ENCODE results near the gene CCDC50. TPM values are rescaled to one million over a fixed set of nuclear protein-coding genes. Genes with fewer than 3 reads are reported as not detected.

The CCDC50 gene
- total RNA-seq, 1 donor from 2014 or later, result 134 TPM

DNA sequence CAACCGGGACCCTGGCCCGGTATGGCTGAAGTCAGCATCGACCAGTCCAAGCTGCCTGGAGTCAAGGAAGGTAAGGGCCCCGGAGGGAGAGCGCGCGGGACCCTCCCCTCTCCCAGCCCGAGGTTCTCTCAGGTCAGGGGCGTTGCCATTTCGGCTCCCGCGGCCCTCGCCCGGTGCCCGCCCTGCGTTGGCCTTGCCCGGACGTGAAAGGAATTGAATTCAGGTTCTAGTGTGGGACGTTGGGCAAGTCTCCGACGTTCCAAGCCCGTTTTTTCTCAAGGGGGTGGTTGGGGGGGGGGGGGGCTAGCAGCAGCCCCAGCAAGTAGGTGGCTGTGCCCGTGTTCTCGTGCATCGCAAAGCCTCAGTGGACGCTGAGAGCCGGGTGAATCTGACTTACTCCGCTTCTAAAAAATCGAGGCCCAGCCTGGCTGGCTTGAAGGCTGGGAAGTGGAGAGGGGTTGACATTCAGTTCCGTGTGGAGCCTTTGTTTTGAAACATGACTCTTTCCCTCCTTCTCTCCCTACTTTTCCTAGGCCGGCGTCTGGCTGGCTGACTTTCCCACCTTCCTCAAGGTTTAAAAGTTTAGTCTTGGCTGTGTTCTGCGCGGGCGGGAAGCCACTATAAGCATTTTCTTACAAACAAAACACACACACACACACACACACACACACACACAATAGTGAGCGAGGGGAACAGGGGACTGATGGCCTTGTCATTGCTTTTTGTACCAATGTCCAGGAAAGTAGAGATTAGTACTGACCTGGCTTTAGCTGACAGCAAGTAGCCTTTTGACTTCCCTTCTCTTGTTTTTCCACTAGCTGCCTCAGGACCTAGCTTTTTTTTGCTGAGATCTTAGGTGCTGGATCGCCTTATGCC lies 698 bp downstream of the CCDC50 start, which contains the start of gene UTS2B:
Gene UTS2B (minus strand): TSS at position 873 of the 876 bp plus-strand sequence. CDS start 48,337 bp downstream, outside the sequence.
- peak within 1 kb of the TSS; percentile 81 for H3K4me3 ChIP-seq (ENCODE audit: low read depth, low read length)
- no peak for DNase-seq (ENCODE audit: low read depth)
- TF ChIP-seq, protein P1, sequence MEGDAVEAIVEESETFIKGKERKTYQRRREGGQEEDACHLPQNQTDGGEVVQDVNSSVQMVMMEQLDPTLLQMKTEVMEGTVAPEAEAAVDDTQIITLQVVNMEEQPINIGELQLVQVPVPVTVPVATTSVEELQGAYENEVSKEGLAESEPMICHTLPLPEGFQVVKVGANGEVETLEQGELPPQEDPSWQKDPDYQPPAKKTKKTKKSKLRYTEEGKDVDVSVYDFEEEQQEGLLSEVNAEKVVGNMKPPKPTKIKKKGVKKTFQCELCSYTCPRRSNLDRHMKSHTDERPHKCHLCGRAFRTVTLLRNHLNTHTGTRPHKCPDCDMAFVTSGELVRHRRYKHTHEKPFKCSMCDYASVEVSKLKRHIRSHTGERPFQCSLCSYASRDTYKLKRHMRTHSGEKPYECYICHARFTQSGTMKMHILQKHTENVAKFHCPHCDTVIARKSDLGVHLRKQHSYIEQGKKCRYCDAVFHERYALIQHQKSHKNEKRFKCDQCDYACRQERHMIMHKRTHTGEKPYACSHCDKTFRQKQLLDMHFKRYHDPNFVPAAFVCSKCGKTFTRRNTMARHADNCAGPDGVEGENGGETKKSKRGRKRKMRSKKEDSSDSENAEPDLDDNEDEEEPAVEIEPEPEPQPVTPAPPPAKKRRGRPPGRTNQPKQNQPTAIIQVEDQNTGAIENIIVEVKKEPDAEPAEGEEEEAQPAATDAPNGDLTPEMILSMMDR (conservative IDR thresholded peaks at IDR 0.05; ENCODE audit: low read depth, low read length), result no peak

DNA sequence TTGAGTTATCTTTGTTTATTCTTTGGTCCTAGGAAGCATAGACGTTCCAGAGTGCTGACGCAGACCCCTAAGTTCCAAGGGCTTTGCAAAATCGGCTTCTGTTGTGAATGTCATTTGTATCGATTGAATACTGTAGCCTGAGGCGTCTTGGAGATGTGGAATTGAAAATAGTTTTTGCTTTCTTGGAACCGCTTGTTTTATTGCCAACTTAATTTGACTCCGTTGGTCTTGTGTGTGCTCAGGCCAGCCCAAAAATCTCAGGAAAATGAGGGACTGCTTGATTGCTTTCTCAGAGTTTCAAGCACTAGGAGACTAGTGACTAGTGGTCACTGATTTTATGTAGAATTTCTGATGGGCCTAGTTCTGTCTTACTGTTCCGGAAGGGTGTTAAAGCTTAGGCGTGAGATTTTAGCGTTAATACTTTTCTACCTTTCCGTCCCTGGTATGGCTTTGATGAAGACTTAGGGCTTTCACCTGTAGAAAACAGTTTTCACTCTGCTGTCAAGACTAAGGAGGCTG lies 1.4 kb downstream of the CCDC50 start:
- H3K4me3 ChIP-seq (ENCODE audit: low read depth, low read length), result peak overlapping the region; percentile 81
- TF ChIP-seq, protein P1 (conservative IDR thresholded peaks at IDR 0.05; ENCODE audit: low read depth, low read length), result no peak
- peak; percentile 52 for DNase-seq (ENCODE audit: low read depth)

DNA sequence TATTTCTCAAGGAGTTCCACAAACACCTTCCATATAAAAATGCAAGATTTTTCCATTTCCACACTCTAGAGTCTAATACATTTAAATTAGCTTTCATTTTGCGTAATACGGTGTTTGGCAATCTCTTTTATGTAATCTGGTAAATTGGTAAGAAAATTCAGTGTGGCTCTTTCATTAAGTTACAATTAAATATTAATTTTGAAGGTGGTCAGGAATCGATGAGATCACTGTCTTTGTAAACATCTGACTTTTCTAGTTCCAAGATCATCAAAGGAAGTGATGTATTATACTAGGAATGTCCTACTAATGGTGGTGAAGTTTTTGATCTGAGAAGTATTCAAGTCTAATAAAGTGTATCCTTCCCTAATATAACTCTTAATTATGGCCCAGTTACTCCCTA lies 2.2 kb downstream of the CCDC50 start:
- TF ChIP-seq, protein P1 (conservative IDR thresholded peaks at IDR 0.05; ENCODE audit: low read depth, low read length), result no peak
- peak; percentile 76 for DNase-seq (ENCODE audit: low read depth)
- peak overlapping the region; percentile 81 for H3K4me3 ChIP-seq (ENCODE audit: low read depth, low read length)

DNA sequence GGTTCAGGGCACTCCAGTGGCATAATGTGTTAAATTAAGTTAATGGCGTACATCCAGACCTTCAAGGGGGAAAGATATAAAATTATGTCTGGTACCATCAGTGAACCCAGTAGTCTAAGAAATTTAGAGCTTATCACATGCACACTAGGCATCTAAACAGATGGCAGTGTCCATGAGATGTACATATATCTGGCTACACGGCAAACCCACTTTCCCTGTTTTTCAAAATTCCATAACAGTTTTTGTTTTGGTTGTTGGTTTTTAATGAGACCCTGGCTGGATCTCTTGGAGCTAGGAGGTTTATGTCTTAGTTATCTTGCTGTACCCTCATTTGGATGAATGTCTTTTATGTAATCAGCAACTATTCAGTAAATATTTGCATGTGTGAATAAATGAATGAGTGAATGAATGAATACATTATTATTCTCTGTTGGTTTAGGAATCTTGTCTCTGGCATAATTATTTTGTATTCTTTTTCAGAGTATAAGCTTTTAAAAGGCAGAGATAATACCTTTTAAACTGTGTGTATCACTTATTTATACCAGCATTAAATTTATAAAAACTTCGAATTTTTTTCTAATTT lies 4.2 kb downstream of the CCDC50 start:
- no peak overlapping the region for H3K4me3 ChIP-seq (ENCODE audit: low read depth, low read length)
- TF ChIP-seq, protein P1 (conservative IDR thresholded peaks at IDR 0.05; ENCODE audit: low read depth, low read length), result no peak
- DNase-seq (ENCODE audit: low read depth), result no peak

DNA sequence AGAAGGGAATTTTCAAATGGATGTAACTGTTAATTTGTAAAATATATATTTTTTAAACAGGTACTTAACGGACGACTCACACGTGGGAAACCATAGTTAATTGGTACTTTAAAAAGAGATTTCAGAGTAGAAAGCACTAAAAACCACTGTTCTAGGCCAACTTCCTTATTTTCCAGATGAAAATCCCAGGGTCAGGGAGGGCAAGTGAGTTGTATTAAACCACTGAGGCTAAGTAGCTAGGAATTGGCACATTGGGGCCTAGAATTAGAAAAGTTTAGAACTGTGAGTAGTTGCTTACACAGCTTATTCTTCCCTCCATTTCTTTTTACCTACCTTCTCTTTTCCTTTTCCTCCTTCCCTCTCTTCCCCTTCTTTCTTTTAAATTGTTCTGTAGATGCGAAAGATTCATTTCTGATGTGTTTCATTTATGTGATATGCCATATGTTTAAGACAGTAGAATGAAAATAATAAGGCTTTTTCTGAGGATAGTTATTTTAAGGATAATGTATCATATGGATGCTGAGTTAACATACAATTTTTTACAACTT lies 5.2 kb downstream of the CCDC50 start:
- no peak for DNase-seq (ENCODE audit: low read depth)
- no peak overlapping the region for H3K4me3 ChIP-seq (ENCODE audit: low read depth, low read length)
- TF ChIP-seq, protein P1 (conservative IDR thresholded peaks at IDR 0.05; ENCODE audit: low read depth, low read length), result no peak

DNA sequence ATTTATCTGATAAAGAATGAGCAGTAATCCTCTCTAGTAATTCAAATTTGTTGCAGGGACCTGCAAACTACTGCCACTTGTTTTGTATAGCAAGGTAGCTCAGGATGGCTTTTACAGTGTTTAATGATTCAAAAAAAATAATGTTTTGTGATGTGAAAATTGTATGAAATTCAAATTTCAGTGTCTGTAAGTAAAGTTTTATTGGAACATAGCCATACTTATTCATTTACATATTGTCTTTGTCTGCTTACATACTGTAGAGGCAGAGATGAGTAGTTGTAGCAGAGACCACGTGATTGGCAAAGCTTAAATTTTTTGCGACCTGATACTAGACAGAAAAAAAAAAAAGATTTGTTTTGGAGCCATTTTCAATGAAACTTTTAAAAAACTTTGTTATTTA lies 7.6 kb downstream of the CCDC50 start:
- TF ChIP-seq, protein P1 (conservative IDR thresholded peaks at IDR 0.05; ENCODE audit: low read depth, low read length), result no peak
- H3K4me3 ChIP-seq (ENCODE audit: low read depth, low read length), result no peak overlapping the region
- DNase-seq (ENCODE audit: low read depth), result no peak

Data from epithelial cell of proximal tubule (primary cell).